ACC112 (cell line): ENCODE measurements around the gene TBC1D22A.

ENCODE experiments used
- H2AFZ ChIP-seq: fragments of 200-600 bp; sonication (generic); one replicate; pipeline ENCODE4 v1.6.0; 2017; ENCODE audit warnings: antibody characterized with exemption, low read length; ENCODE audit not compliant: unreplicated experiment
- H3K27ac ChIP-seq: fragments of 200-600 bp; sonication (generic); 2 replicates; pipeline ENCODE4 v1.5.1; 2014; ENCODE audit warnings: low read depth, mild to moderate bottlenecking, antibody characterized with exemption, low read length, moderate library complexity
- H3K27me3 ChIP-seq: fragments of 200-600 bp; sonication (generic); 2 replicates; pipeline ENCODE4 v1.6.1; 2014; ENCODE audit warnings: mild to moderate bottlenecking, antibody characterized with exemption, low read length, moderate library complexity, mixed read lengths; ENCODE audit not compliant: insufficient read depth
- H3K36me3 ChIP-seq: fragments of 200-600 bp; sonication (generic); 2 replicates; pipeline ENCODE4 v1.6.1; 2016; ENCODE audit warnings: mild to moderate bottlenecking, antibody characterized with exemption, low read length, moderate library complexity, mixed read lengths; ENCODE audit not compliant: insufficient read depth
- H3K4me1 ChIP-seq: fragments of 200-600 bp; sonication (generic); one replicate; pipeline ENCODE4 v1.6.1; 2016; ENCODE audit warnings: low read length, mixed read lengths; ENCODE audit not compliant: insufficient read depth, unreplicated experiment, control insufficient read depth
- H3K4me3 ChIP-seq: fragments of 200-600 bp; sonication (generic); 2 replicates; pipeline ENCODE4 v1.5.1; 2014; ENCODE audit warnings: mild to moderate bottlenecking, low read depth, low read length
- H3K79me2 ChIP-seq: fragments of 200-600 bp; sonication (generic); one replicate; pipeline ENCODE4 v1.6.0; 2016; ENCODE audit warnings: low read length; ENCODE audit not compliant: control insufficient read depth, unreplicated experiment, insufficient read depth

TBC1D22A gene

DNA sequence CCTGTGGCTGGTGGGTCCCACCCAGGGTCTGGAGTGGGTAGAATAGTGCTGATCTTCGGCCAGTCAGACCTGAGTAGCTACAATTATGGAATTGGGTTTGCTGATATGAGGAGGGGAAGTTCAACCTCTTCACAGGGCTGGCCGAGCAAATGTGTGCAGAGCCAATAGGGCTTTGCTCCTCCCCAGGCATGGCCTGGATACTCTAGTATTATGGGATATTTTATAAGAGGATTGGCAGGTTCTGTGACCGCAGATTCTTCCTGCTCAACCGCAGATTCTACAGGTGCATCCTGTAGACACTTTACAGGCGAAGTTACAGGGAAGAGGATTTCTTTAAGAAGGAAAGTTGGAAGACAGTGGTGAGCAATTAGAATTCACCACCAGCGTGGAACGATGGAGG lies 44.3 kb downstream of the TBC1D22A start:
- Histone ChIP-seq H3K36me3 (no peaks in the 10 kb centered on the region), H3K27ac (no peak overlapping the region), H3K4me3 (no peak overlapping the region), H3K27me3 (no peaks in the 10 kb centered on the region), H2AFZ (no peak overlapping the region), H3K79me2 (no peaks in the 10 kb centered on the region), H3K4me1 (no peaks in the 10 kb centered on the region)

DNA sequence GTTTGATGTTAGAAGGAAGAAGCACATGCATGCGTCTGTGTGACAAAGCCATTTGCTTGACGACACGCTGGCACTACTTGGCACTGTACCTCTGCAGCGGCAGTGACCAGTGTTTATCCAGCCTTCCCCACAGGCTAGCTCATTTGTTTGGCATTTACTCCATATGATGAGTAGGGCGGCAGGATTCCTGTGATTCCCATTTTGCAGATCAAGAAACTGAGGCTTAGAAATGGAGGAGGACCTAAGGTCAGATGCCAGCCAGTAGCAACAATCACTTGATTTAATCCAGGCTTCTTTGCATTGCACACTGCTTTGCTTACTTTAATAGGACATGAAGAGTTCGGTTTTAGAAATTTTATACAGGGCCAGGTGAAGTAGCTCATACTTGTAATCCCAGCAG lies 45.0 kb downstream of the TBC1D22A start:
- Histone ChIP-seq H3K4me1 (no peaks in the 10 kb centered on the region), H3K27me3 (no peaks in the 10 kb centered on the region), H3K4me3 (no peak overlapping the region), H3K27ac (no peak overlapping the region), H3K36me3 (no peaks in the 10 kb centered on the region), H2AFZ (no peak overlapping the region), H3K79me2 (no peaks in the 10 kb centered on the region)

DNA sequence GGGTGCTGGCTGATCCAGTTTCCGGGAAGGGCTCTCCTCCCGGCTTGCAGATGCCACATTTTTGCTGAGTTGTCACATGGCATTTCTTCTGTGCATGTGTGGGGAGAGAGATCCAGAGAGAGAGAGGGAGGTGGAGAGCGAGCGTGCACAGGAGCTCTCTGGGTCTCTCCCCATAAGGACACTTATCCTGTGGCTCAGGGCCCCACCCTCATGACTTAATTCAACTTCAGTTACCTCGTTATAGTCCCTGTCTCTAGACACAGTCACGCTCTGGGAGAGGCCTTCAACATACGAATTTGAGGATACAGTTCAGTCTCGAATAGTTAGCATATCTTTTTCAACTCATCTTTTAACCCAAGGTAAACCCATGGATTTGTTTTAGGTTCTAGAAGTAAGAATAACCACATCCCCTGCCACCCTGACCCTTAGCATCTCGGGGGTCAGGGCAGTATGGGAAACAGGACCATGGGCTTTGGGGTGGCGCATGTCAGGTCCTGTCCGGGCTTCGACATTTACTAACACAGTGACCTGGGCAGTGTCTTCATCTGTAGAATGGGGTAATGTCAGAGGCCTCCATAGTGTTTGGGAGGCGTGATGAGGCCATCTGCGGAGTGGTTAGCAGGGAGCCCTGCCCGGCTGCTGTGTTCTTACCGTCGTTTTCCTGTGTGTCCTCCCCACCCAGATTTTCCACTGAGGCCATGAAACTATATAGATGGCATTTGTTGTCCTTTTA lies 46.9 kb downstream of the TBC1D22A start:
- H3K27ac ChIP-seq = no peak overlapping the region
- peaks cover 2% of the 10 kb centered on the region for H3K4me1 ChIP-seq
- H3K27me3 ChIP-seq = no peaks in the 10 kb centered on the region
- no peaks in the 10 kb centered on the region for H3K36me3 ChIP-seq
- H3K4me3 ChIP-seq = no peak overlapping the region
- H2AFZ ChIP-seq = no peak overlapping the region
- no peaks in the 10 kb centered on the region for H3K79me2 ChIP-seq

DNA sequence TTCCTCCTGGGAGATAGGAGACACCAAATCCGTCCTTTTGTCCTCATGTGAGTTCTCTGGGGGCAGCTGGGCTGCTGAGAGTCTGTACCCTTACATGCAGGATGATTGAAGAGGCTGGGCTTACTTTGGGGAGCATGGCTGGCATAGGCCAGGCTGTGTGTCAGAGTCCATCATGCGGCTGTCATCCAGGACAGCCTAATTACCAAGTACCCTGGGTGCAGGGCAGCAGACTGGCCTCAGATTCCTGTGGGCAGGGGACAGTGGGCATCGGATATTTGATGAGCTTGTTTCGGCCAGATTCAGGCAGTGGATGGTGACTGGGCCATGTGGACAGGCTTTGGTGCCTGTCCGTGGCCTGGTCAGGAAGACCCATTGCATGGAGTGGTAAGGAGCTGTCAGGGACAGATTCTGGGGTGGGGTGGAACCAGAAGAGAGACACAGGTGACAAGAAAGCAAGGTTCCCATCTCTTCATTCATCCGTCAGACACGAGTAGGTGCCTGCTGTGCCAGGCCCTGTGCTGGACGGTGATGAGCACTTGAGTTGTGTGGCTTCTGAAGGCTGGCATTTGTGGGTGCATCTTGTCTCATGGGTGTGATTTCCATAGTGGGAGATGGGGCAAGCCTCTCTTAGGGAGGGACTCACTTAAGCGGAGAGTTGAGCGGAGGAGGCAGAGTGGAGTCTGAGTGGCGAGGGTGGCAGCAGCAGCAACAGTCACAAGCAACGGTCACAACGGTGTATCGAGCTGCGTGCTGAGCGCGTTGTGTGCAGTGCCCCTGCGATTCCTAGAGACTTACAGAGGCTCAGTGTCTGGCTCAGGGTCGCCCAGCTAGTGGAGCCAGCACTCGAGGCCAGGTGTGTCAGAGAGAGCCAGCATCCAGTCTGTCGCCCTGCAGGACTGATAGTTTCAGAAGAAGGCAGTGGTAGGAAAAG lies 48.7 kb downstream of the TBC1D22A start:
- no peaks in the 10 kb centered on the region for H3K36me3 ChIP-seq

DNA sequence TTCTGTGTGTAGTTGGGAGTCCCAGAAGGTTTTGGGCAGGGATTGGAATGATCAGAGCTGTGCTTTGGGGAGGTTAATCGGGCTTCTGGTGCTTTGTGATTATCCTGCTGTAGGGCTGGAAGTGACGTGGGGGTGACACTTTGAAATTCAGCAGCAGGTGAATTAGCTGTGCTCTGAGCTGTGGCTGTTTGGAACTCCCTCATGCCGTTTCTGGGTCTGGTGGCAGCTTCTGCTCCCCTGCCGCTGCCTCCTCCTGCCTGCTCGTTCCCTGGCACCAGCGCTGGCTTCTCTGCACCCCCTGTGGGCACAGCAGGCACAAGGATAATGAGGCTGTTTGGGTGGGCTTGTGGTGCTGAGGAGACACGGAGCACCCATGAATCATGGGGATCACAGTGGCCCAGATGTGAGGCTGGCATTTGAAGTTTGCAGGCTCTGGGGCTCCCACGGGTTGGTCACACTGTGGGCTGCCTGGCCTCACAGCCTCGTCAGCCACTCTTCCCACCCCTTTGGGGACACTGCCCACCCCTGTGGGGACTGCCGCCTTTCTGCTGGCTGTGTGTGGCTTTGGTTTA lies 49.7 kb downstream of the TBC1D22A start:
- Histone ChIP-seq H2AFZ (no peak overlapping the region), H3K4me3 (no peak overlapping the region), H3K4me1 (peaks cover 12% of the 10 kb centered on the region), H3K27me3 (no peaks in the 10 kb centered on the region), H3K79me2 (no peaks in the 10 kb centered on the region), H3K27ac (no peak overlapping the region), H3K36me3 (no peaks in the 10 kb centered on the region)

More for the DNA sequence above, 48.7 kb downstream of the TBC1D22A start:
- Histone ChIP-seq H3K79me2 (no peaks in the 10 kb centered on the region), H3K4me1 (peaks cover 5% of the 10 kb centered on the region), H3K4me3 (no peak overlapping the region), H3K27me3 (no peaks in the 10 kb centered on the region), H2AFZ (no peak overlapping the region), H3K27ac (no peak overlapping the region)

DNA sequence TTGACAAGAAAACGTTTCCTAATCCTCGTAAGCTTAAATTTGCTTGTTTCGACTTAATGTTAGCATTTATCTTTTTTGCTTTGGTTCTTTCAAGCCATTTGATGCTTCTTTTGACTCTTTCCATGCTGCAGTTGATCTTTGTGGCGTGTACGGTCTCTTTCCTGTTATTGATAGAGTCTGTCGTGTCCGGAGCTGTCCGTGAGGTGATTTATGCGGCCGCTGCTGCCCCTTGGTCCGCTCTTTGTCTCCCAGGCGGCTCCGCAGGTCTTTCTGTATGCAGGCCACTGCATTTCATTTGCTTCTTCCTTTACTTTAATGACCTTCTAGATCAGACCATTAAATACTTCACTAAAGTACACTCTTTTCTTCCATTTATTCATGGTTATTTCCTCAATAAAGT lies 50.3 kb downstream of the TBC1D22A start:
- Histone ChIP-seq H3K79me2 (no peaks in the 10 kb centered on the region), H3K4me1 (peaks cover 12% of the 10 kb centered on the region), H3K4me3 (no peak overlapping the region), H2AFZ (no peak overlapping the region), H3K36me3 (no peaks in the 10 kb centered on the region), H3K27me3 (no peaks in the 10 kb centered on the region), H3K27ac (no peak overlapping the region)

DNA sequence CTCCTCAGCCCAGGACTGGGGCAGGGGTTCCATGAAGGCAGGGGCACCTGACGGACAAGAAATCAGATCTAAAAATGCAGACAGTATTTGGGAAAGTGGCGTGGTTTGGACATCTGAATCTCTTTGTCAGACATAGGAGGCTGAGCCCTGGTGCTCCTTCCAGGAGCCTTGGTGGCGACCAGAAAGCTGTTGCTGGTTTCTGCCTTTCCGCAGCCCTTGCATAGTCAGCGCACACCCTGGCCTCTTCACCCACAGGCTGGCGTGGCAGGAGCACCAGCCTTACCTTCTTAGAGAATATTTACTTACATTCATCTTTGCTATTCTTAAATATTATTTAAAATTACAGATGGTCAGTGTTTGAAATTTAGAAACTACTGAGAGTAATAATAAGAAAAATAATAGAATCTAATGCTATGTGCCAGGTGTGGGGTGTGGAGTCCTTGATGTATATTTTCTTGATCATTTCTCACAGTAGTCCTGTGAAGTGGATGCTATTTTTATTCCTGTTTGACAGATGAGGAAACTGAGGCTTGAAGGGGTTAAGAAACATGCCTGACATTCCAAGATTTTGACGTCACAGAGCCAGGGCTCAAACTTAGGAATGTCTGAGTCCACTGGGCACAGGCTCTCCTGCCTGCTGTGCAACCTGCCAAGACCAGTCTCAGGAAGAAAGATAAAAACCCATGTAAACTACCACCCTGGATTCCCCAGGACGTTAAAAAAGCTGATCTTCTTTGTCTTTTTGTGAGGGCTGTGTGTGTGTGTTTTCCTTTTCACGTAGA lies 51.6 kb downstream of the TBC1D22A start:
- Histone ChIP-seq H3K4me1 (peaks cover 12% of the 10 kb centered on the region), H2AFZ (no peak overlapping the region), H3K36me3 (no peaks in the 10 kb centered on the region), H3K4me3 (no peak overlapping the region), H3K27me3 (no peaks in the 10 kb centered on the region), H3K27ac (no peak overlapping the region), H3K79me2 (no peaks in the 10 kb centered on the region)

DNA sequence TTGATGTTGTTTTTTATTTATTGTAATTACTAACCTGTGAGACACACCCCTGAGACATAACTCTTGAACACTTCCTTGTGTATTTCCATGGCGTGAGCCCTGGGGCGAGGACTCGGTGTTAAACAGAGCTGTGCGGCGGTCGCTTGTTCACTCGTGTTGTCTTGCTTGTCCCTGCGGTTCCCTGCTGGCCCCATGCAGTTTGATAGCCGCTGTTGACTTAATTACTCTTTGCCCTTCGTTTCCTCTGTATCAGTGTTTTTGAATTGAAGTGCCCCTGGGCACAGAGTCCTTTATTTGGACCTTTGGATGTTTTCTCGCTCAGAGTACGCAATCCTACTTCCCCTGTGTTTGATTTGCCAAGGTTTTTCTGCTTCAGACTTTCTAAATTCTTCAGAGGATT lies 52.7 kb downstream of the TBC1D22A start:
- H3K4me1 ChIP-seq = peaks cover 12% of the 10 kb centered on the region
- no peak overlapping the region for H3K4me3 ChIP-seq
- H2AFZ ChIP-seq = no peak overlapping the region
- no peaks in the 10 kb centered on the region for H3K27me3 ChIP-seq
- no peaks in the 10 kb centered on the region for H3K36me3 ChIP-seq
- H3K79me2 ChIP-seq = no peaks in the 10 kb centered on the region
- H3K27ac ChIP-seq = no peak overlapping the region

DNA sequence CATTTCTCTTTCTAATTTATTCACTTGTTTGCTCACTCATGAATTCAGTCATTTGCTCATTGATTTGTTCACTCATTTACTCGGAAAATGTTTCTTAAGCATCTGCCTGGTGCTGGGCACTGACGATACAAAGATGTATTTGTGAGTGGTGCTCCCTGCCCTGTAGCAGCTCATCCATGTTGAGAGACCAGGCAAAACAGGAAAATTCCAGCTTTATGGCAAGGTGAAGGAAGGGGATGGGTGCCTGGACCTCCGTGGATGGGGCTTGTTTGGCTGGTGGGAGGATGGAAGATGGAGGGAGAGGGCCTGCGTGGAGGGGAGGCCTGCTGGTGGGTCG lies 53.1 kb downstream of the TBC1D22A start:
- Histone ChIP-seq H3K27me3 (no peaks in the 10 kb centered on the region), H3K27ac (no peak overlapping the region), H3K4me3 (no peak overlapping the region), H3K79me2 (peaks cover 3% of the 10 kb centered on the region), H2AFZ (no peak overlapping the region), H3K36me3 (no peaks in the 10 kb centered on the region), H3K4me1 (peaks cover 12% of the 10 kb centered on the region)
